NCI-H82 treated with DMSO at 0.1 percent for 48 hours (cell line): Measurements from ENCODE around the gene DISP2.

Experiments used
- DNase-seq: peaks from one replicate; lab custom pipeline; 2025; ENCODE audit not compliant: unreplicated experiment; lab: John Stamatoyannopoulos, UW

DISP2 gene

DNA sequence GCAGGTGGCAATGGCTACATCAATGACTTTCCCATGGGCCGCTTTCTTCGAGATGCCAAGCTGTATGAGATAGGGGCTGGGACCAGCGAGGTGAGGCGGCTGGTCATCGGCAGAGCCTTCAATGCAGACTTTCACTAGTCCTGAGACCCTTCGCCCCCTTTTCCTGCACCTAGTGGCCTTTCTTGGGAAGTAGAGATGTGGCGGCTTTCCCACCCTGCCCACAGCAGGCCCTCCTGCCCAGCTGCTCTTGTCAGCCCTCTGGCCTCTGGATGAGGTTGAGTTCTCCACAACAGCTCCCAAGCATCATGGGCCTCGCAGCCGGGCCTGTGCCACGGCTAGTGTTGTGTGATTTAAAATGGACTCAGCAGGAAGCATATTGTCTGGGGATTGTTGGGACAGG is 60.1 kb downstream of the DISP2 start:
- DNase-seq = no peak

DNA sequence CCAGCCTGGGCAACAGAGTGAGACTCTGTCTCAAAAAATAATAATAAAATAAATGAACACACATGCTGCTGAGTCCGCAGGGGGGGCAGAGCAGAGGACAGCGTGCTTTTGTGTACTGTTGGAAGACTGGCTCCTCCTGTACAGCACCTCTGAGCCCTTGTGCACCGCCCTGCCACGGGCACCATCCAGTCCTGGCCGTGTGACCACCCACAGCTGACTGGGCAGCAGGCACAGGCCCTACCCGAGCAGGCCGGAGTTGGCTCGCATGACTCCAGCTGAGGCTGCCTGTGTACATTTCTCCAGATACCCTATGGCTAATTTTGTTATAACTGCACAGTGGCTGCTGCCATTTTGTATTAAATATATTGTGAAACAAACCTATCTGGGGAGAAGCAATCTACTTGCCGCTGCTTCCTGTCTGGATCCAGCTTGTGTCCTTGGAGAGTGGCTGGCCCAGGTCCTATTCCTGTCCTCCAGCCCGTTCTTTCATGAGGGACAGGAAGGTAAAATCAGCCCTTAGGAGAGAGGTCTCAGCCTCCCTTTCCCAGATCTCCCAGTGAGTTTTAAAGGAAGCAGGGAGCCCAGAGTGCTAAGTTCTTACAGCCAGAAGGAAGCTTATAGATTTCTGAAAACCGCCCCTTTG is 62.2 kb downstream of the DISP2 start:
- peak; percentile 2 for DNase-seq

DNA sequence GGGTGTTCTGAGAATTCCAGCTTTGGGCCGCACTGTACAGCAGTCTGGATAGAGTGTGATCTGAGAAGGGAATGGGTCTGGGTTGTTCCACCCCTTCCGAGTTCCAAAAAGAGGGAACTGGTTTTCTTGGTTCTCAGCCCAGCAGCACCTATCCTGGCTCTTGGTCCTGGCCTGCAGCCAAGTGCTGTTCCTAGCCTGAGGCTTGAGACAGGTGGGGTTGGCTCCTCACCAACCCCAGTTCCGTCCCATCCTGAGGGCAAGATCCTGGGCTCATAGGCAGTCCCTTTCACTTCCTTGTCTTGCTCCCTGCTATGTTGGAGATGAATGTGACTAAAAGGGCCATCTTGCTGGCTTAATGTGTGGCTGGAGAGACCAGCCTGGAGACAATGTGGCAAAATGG is 62.8 kb downstream of the DISP2 start:
- no peak for DNase-seq

DNA sequence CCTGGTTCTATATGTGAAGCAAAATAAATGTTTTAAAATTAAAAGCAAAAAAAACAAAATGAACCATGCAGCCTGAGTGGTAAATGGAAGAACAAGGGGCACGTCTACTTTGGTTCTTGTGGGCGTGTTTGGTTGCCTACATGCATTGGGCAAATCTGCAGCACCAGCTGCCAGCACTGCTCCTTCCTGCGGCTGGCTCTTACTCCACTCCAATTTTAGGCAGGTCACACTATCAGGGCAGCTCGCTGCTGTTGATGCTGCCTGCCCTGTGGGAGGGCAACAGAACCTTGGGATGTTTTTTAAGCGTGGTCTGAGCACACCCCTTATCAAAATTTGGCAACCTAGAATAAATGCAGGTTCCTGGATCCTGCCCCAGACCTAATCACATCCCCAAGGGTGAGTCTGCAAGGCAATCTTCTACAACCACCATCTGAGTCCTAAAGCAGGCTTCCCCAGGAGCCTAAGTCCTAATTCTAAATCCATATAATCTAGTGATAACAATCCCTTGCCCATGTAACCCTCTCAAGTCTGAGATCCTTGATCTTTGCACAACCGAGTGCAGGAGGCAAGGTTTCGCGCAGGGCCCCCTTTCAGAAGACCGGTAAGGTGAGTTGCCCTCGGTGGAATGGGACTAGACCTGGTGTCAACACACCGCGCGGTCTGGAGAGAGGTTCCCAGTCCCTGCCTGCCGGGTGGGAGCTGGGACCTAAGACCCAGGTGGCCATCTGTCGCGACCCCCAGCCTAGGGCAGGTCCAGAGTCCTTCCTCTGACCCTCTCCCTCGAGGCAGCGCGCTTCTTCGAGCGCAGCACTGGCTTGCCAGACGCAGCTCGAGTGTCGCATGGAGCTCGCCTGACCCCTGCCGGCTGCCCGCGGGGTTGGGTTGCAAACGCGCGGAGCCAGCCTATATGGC is 63.5 kb downstream of the DISP2 start:
- DNase-seq = peak; percentile 81

DNA sequence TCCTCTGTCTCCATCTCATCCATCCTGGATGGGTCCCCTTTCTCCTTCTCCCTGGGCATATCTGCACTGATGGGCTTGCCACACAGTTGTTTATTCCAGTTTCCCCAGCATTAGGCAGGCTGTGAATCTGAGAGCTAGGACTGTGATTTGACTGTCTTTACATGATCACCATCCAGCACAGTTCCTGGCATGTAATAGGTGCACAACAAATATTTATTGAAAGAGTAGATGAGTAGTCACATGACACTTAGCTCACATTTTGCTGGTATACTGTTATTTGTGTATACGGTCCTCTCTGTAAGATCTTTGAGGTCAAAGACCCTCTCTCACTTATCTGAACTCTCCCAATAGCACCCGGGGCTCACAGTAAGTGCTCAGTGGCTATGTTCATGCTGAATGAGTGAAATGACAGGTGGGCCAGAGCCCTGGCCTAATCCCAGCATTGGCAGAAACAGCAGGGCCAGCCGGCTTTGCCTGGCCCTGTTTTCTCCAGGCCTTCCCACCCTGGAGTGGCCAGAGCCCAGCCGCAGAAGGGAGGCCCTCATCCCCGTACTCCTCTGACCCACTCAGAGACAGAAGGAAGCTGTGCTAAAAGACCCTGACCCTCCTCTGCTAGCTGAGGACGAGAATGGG is 66.6 kb downstream of the DISP2 start:
- DNase-seq = no peak

DNA sequence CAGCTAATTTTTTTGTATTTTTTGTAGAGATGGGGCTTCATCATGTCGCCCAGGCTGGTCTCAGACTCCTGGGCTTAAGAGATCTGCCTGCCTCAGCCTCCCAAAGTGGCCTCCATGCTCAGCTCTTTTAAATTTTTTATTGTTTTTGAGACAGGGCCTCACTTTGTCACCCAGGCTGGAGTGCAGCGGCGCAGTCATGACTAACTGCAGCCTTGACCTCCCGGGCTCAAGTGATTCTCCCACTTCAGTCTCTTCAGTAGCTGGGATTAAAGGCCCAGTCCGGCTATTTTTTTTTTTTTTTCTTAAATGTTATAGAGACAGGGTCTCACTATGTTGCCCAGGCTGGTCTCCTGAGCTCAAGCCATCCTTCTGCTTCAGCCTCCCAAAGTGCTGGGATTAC is 67.7 kb downstream of the DISP2 start:
- DNase-seq = no peak

DNA sequence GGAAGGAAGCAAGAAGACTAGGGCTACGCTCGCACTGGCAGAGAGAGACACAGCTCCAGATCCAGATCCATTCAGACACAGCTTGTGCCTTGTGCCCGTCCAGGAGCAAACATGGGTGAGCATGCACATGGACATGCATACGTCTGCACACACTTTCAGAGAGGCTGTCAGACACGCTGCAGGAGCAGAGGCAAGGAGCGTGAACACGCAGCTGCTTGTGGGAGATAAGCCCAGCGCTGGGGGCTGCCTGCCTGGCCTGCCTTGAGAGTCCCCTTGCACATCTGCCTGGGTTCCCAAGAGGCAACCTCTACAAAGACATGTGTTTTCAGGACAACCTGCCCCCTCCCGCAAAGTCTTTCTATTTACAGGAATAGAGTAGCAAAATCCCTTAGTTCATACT is 69.2 kb downstream of the DISP2 start:
- no peak for DNase-seq

DNA sequence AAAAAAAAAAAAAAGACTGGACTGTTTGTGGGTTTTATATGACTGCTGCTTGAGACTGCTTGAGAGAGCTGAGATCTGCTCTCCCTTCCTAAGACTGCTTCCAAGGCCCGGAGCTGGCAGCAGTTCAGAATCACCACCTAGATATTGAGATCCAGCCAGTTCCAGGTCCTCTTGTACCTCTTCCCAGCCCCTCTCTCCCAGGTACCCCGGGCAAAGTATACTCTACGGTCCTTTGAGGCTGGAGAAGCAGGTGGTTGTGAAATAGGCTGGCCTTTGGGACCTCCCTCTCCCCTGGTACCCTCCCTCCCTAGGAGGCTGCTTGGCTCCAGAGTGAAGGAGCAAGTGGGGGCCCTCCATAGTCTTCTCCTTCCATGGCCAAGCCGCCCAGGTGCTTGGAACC is 70.2 kb downstream of the DISP2 start:
- no peak for DNase-seq
